Breast epithelium (tissue), 4 donors: ENCODE measurements around the gene MBNL3. TPM values are rescaled to one million over a fixed set of nuclear protein-coding genes. Genes with fewer than 3 reads are reported as not detected.

Source experiments
- DNase-seq, 2 donors: peaks; one replicate each; pipeline ENCODE4 v3.0.0-alpha.2; 2019; ENCODE audit warnings: low spot score in 2 of 2
- H3K27ac ChIP-seq, 2 donors: fragments of 200-600 bp; sonication (generic) in 1 of 2; one replicate each; pipeline ENCODE4 v1.5.1; 2016 to 2019; ENCODE audit warnings: mild to moderate bottlenecking in 1 of 2
- H3K27me3 ChIP-seq, 2 donors: fragments of 200-600 bp; sonication (generic) in 1 of 2; one replicate each; pipeline versions ENCODE4 v1.5.1 to v1.6.0; 2017 to 2019; ENCODE audit warnings: control low read depth in 1 of 2, mild to moderate bottlenecking in 1 of 2
- H3K36me3 ChIP-seq: fragments of 200-600 bp; one replicate; pipeline ENCODE4 v1.5.1; 2019
- H3K4me1 ChIP-seq, 2 donors: fragments of 200-600 bp; sonication (generic); one replicate each; pipeline ENCODE4 v1.5.1; 2016 to 2019; ENCODE audit warnings: control low read depth in 1 of 2
- H3K4me3 ChIP-seq, 3 donors: fragments of 200-600 bp; sonication (generic); 1 replicate in 2 of 3; 2 replicates in 1 of 3; pipeline ENCODE4 v1.5.1; 2016 to 2019; ENCODE audit warnings: mild to moderate bottlenecking in 3 of 3, moderate library complexity in 2 of 3
- H3K9me3 ChIP-seq, 2 donors: fragments of 200-600 bp; sonication (generic) in 1 of 2; one replicate each; pipeline ENCODE4 v1.5.1; 2016 to 2019; ENCODE audit warnings: control low read depth in 1 of 2
- POLR2A ChIP-seq: fragments of 450-650 bp; IDR thresholded peaks from one replicate; pipeline ENCODE4 v1.6.1; 2016; ENCODE audit warnings: antibody characterized with exemption, mild to moderate bottlenecking, moderate library complexity
- POLR2AphosphoS5 ChIP-seq, 3 donors: sonication (generic); formaldehyde crosslinking; IDR thresholded peaks; one replicate each; pipeline ENCODE4 v1.6.1; 2017; ENCODE audit warnings: antibody characterized with exemption in 3 of 3
- intact Hi-C: fragments of 100-400 bp; cut with DNase I; formaldehyde crosslinking; loops from one replicate; pipeline ENCODE4 v1.15.1; 2023; ENCODE audit warnings: low total_unique reads
- total RNA-seq, 3 donors: library from RNA; depleted of rRNA; stranded (reverse); fragments of >200 nt; gene quantifications; one replicate each; pipeline ENCODE4 v1.1.0, GENCODE V29; 2016
- TF ChIP-seq, protein P1 (sequence below), 3 donors: fragments of 450-650 bp; IDR thresholded peaks; one replicate each; pipeline ENCODE4 v1.5.1; 2016 to 2017; ENCODE audit warnings: antibody characterized with exemption in 3 of 3, mild to moderate bottlenecking in 3 of 3, moderate library complexity in 3 of 3

Gene MBNL3
- total RNA-seq, 3 donors from 2014 or later, result 7.5 to 42.6 (median 26.3) TPM

DNA sequence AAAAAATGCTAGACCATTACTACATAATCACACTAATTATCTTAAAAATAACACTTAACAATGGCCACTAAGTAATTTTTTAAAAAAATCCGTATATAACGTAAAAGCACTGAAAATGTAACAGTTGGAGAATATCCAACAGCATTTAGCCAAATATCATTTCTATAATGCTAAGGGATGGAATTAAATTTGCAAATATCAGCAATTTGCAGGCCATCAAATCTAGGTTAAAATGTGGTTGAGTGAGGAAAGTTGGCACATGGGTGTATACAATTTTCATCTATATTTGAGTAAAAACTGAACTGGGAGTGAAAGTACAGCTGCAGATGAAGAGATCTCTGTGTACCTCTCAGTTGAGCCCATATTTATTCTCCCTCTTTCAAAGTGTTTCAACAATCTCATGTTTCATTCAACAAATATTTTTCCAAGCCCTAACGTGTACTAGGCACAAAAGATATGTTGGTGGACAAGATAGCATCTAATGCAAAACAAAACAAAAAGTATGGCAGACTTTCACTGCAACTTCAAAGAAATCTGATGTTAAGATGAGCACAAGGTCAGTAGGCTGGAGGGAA, 63.0 kb downstream of the MBNL3 start:
- Histone ChIP-seq H3K9me3 (no peaks in the 10 kb centered on the region), H3K27me3 (peaks cover 0 to 9% of the 10 kb centered on the region in 2 donors), H3K27ac (no peak overlapping the region), H3K4me1 (no peaks in the 10 kb centered on the region), H3K36me3 (no peaks in the 10 kb centered on the region), H3K4me3 (no peak overlapping the region)
- DNase-seq, result no peak
- intact Hi-C loops, result no loop called here
- TF ChIP-seq POLR2AphosphoS5 (IDR thresholded peaks at IDR 0.05), result no peak

DNA sequence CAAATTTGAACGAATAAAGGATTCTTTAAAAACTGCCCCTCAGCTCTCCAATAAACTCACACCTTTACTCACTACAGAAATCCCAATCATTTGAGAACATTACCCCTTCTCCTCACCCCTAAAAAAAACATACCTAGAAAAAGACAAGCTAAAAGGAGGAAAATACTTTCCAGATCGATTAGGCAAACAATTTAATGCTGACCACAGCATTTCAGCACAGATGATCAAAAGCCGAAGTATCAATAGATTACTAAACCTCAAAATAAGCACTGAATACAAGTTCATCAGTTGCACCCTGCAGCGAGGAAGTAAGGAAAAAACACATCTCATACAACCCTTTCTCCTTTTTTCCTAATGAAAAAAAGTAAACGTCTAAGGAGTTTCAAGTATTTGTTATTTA, 65.5 kb downstream of the MBNL3 start:
- H3K9me3 ChIP-seq, result no peaks in the 10 kb centered on the region
- no peaks in the 10 kb centered on the region for H3K4me1 ChIP-seq
- no peaks in the 10 kb centered on the region for H3K36me3 ChIP-seq
- H3K27ac ChIP-seq, result no peak overlapping the region
- intact Hi-C loops, result no loop called here
- TF ChIP-seq POLR2AphosphoS5 (IDR thresholded peaks at IDR 0.05) (no peak), POLR2A (no peak)
- TF ChIP-seq, protein P1, sequence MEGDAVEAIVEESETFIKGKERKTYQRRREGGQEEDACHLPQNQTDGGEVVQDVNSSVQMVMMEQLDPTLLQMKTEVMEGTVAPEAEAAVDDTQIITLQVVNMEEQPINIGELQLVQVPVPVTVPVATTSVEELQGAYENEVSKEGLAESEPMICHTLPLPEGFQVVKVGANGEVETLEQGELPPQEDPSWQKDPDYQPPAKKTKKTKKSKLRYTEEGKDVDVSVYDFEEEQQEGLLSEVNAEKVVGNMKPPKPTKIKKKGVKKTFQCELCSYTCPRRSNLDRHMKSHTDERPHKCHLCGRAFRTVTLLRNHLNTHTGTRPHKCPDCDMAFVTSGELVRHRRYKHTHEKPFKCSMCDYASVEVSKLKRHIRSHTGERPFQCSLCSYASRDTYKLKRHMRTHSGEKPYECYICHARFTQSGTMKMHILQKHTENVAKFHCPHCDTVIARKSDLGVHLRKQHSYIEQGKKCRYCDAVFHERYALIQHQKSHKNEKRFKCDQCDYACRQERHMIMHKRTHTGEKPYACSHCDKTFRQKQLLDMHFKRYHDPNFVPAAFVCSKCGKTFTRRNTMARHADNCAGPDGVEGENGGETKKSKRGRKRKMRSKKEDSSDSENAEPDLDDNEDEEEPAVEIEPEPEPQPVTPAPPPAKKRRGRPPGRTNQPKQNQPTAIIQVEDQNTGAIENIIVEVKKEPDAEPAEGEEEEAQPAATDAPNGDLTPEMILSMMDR (IDR thresholded peaks at IDR 0.05), result no peak
- no peak overlapping the region for H3K4me3 ChIP-seq
- no peak for DNase-seq
- peaks cover 0 to 23% of the 10 kb centered on the region in 2 donors for H3K27me3 ChIP-seq

DNA sequence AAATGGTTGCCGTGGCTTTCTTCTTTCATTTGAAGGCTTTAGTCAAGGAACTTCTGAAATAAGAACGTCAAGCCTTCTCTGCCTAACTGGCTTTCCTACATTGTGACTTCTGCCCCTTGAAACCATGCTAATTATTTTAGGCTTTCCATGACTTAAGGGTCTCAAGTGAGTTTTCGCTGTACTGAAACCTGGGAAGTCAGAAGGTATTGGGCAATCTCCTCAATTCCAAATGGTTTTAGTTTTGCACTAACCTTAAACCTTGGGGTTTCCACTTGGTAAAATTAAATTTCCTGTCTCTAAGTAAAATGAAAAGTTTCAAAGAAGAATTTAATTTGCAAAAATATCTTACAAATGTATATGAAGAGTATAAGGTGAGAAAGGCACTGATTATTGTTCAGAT, 73.8 kb downstream of the MBNL3 start:
- H3K9me3 ChIP-seq, result no peaks in the 10 kb centered on the region
- H3K36me3 ChIP-seq, result no peaks in the 10 kb centered on the region
- H3K4me3 ChIP-seq, result no peak overlapping the region
- no peaks in the 10 kb centered on the region for H3K4me1 ChIP-seq
- DNase-seq, result no peak
- intact Hi-C loops, result no loop called here
- TF ChIP-seq, protein P1 (IDR thresholded peaks at IDR 0.05), result no peak
- TF ChIP-seq POLR2AphosphoS5 (IDR thresholded peaks at IDR 0.05) (no peak), POLR2A (no peak)
- H3K27me3 ChIP-seq, result peaks cover 0 to 41% of the 10 kb centered on the region in 2 donors
- no peak overlapping the region for H3K27ac ChIP-seq

DNA sequence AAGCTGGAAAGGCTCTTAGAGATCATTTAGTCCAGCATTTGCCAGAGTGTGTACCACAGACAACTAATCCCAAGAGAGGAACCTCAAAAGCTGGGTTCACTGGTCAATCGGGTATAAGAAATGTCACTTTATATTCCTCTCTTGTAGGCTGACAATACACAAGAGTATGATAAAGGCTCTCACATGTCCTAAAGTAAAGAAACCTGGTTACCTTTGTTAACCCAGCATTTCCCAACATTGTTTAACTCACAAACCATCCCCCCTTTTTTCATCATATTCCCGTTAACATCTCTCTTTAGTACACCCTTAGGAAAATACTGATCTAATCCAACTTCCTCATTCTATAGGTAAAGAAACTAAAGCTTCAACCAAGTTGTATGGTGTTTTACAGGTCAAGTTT, 74.4 kb downstream of the MBNL3 start:
- Histone ChIP-seq H3K27ac (no peak overlapping the region), H3K9me3 (no peaks in the 10 kb centered on the region), H3K36me3 (no peaks in the 10 kb centered on the region), H3K4me3 (no peak overlapping the region), H3K4me1 (no peaks in the 10 kb centered on the region), H3K27me3 (peaks cover 0 to 43% of the 10 kb centered on the region in 2 donors)
- no peak for DNase-seq
- intact Hi-C loops, result no loop called here
- TF ChIP-seq, protein P1 (IDR thresholded peaks at IDR 0.05), result no peak
- TF ChIP-seq POLR2AphosphoS5 (IDR thresholded peaks at IDR 0.05), result no peak
- TF ChIP-seq POLR2A, result no peak

DNA sequence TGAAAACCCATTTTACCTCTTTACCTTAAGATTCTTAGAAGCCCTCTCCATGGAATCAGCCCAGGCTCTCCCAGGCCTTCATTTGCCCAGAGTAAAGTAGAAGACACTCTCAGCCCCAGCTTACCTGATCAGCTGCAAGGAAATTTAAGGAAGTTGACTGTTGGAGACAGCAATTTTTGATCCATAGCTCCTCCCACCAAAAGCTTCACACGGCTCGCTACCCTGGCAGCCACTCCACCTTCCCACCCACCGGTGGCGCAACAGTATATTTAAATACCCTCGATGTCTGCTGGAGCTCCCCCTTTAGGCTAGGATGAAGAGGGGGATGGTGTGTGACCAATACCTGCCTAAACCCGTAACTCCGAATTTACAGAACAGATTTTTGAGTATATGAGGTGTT, 75.4 kb downstream of the MBNL3 start:
- Histone ChIP-seq H3K27me3 (peaks cover 0 to 34% of the 10 kb centered on the region in 2 donors), H3K4me3 (no peak overlapping the region), H3K9me3 (no peaks in the 10 kb centered on the region), H3K27ac (no peak overlapping the region), H3K4me1 (no peaks in the 10 kb centered on the region), H3K36me3 (no peaks in the 10 kb centered on the region)
- no peak for DNase-seq
- TF ChIP-seq POLR2AphosphoS5 (IDR thresholded peaks at IDR 0.05), result no peak
- TF ChIP-seq, protein P1 (IDR thresholded peaks at IDR 0.05), result no peak
- TF ChIP-seq POLR2A, result no peak
- intact Hi-C loops, result no loop called here

DNA sequence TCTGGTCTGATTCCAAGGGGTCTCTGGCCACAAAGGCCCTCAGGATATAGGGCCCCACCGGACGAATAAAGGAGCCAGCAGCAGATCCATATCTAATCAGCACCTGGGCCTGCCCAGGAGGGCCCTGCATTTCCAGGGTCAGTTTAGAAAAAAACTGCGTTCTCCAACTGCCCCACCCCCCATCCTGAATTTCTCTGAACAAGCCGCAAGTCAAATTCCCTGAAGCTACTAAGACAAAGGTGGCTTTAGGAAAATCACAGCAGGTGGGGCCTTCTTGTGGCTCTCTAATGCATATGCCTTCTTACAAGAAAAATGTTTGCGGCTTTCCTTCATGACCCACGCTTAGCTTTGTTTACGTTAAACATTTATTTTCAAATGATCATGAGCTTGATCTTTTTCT, 76.6 kb downstream of the MBNL3 start:
- peaks cover 0 to 38% of the 10 kb centered on the region in 2 donors for H3K27me3 ChIP-seq
- intact Hi-C loops, result no loop called here
- no peak overlapping the region for H3K27ac ChIP-seq
- no peak for DNase-seq
- TF ChIP-seq, protein P1 (IDR thresholded peaks at IDR 0.05), result no peak
- TF ChIP-seq POLR2A (no peak), POLR2AphosphoS5 (IDR thresholded peaks at IDR 0.05) (no peak)
- no peaks in the 10 kb centered on the region for H3K9me3 ChIP-seq
- no peaks in the 10 kb centered on the region for H3K36me3 ChIP-seq
- no peak overlapping the region for H3K4me3 ChIP-seq
- H3K4me1 ChIP-seq, result no peaks in the 10 kb centered on the region
